ENCODE data around the gene DOCK4. TPM values are rescaled to one million over a fixed set of nuclear protein-coding genes. Genes with fewer than 3 reads are reported as not detected.

Gene DOCK4
- total and polyA plus RNA-seq, 2 of the 8 experiments (the other 6 are each of a cell fraction or from before 2014, with no cell fraction given), result 5.1 to 23.6 TPM

GRCh38 chr7:111803015-111803758, 403.0 kb downstream of the DOCK4 start (continued):
- no peak for TF ChIP-seq YY1 (IDR thresholded peaks at IDR 0.05; ENCODE audit: low read depth, low read length)
- no peak for TF ChIP-seq POLR2A (IDR thresholded peaks at IDR 0.05; ENCODE audit: control extremely low read depth in 1 of 2, low read depth in 2 of 2, low read length in 2 of 2)
- no peak for TF ChIP-seq TCF12 (IDR thresholded peaks at IDR 0.05; ENCODE audit: low read depth, low read length)
- no peak for TF ChIP-seq FOSL1 (IDR thresholded peaks at IDR 0.05; ENCODE audit: insufficient read depth, low read depth, low read length)
- TF ChIP-seq SP1 (IDR thresholded peaks at IDR 0.05; ENCODE audit: low read depth, low read length), result no peak
- TF ChIP-seq SIRT6 (IDR thresholded peaks at IDR 0.05; ENCODE audit: low read length), result no peak

Measured in H1 (cell line).